Body of pancreas (tissue), 4 donors: ENCODE data around the gene DHODH.
A peak's percentile ranks its signal among the peaks of the same experiment; 100 is the strongest.

Experiments
- CTCF ChIP-seq, 7 experiments: fragments of 450-650 bp in 4 of 7; fragments of 200-600 bp in 3 of 7; sonication (generic) in 3 of 7; IDR thresholded peaks; one replicate each; pipeline ENCODE4 v1.5.1; 2016 to 2019; ENCODE audit warnings: antibody characterized with exemption in 7 of 7
- POLR2A ChIP-seq, 3 donors: fragments of 450-650 bp; IDR thresholded peaks; one replicate each; pipeline ENCODE4 v1.6.1; 2016; ENCODE audit warnings: antibody characterized with exemption in 3 of 3, mild to moderate bottlenecking in 2 of 3

- TF ChIP-seq POLR2A (IDR thresholded peaks at IDR 0.05), result no peak
- TF ChIP-seq CTCF (IDR thresholded peaks at IDR 0.05), result peak in 6 of 7 experiments; percentile 37 to 65 (median 54)
These were observed 58.2 kb downstream of the DHODH start for GRCh38 chr16:72066747-72067146.
